Gastrocnemius medialis (tissue), 4 donors: ENCODE measurements around the gene ENOSF1. TPM values are rescaled to one million over a fixed set of nuclear protein-coding genes. Genes with fewer than 3 reads are reported as not detected.

ENCODE experiments used
- ATAC-seq, 2 donors: fragments of 150-250 bp; one replicate each; pipeline ENCODE4 v1.9.1; 2016
- DNase-seq, 2 donors: peaks; one replicate each; pipeline ENCODE4 v3.0.0-alpha.2; 2019
- H3K27ac ChIP-seq, 4 donors: fragments of 200-600 bp; sonication (generic); 1 replicate in 1 of 4; 2 replicates in 3 of 4; pipeline ENCODE4 v1.5.1; 2016 to 2018; ENCODE audit warnings: mild to moderate bottlenecking in 2 of 4, moderate library complexity in 1 of 4
- H3K27me3 ChIP-seq, 3 donors: fragments of 200-600 bp; sonication (generic) in 2 of 3; 1 replicate in 1 of 3; 2 replicates in 2 of 3; pipeline versions ENCODE4 v1.5.1 to v1.6.0; 2016 to 2019; ENCODE audit warnings: mild to moderate bottlenecking in 1 of 3, moderate library complexity in 1 of 3
- H3K36me3 ChIP-seq, 2 donors: fragments of 200-600 bp; sonication (generic) in 1 of 2; one replicate each; pipeline ENCODE4 v1.5.1; 2017 to 2018
- H3K4me1 ChIP-seq, 2 donors: fragments of 200-600 bp; sonication (generic) in 1 of 2; one replicate each; pipeline ENCODE4 v1.5.1; 2016 to 2017; ENCODE audit warnings: mild to moderate bottlenecking in 2 of 2
- H3K4me3 ChIP-seq, 4 donors: fragments of 200-600 bp; sonication (generic) in 3 of 4; 1 replicate in 1 of 4; 2 replicates in 3 of 4; pipeline ENCODE4 v1.5.1; 2016 to 2019; ENCODE audit warnings: mild to moderate bottlenecking in 2 of 4
- H3K9me3 ChIP-seq, 3 donors: fragments of 200-600 bp; sonication (generic) in 2 of 3; 1 replicate in 1 of 3; 2 replicates in 2 of 3; pipeline ENCODE4 v1.5.1; 2016 to 2019
- POLR2A ChIP-seq, 2 donors: fragments of 450-650 bp; IDR thresholded peaks; one replicate each; pipeline ENCODE4 v1.6.1; 2017; ENCODE audit warnings: antibody characterized with exemption in 2 of 2, mild to moderate bottlenecking in 2 of 2, moderate library complexity in 2 of 2
- in situ Hi-C, 4 donors: fragments of 200-750 bp; cut with MboI; loops; one replicate each; pipeline versions ENCODE4 v1.15.0 to v1.8.0; 2017; ENCODE audit warnings: low sequenced_read_pairs in 4 of 4
- intact Hi-C: fragments of 100-400 bp; cut with DNase I; formaldehyde crosslinking; loops from one replicate; pipeline ENCODE4 v1.15.1; 2023; ENCODE audit warnings: low total_unique reads
- total RNA-seq, 4 donors: library from RNA; depleted of rRNA; stranded (reverse); fragments of >200 nt; gene quantifications; one replicate each; pipeline versions ENCODE4 v1.1.0 to v1.2.3, GENCODE V29; 2016
- TF ChIP-seq, protein P1 (sequence below), 5 experiments: fragments of 450-650 bp in 3 of 5; fragments of 200-600 bp in 2 of 5; sonication (generic) in 2 of 5; IDR thresholded peaks in 4 of 5; conservative IDR thresholded peaks in 1 of 5; 1 replicate in 4 of 5; 2 replicates in 1 of 5; pipeline ENCODE4 v1.5.1; 2016 to 2019; ENCODE audit warnings: antibody characterized with exemption in 5 of 5, mild to moderate bottlenecking in 3 of 5, moderate library complexity in 3 of 5

The ENOSF1 gene
- total RNA-seq, 4 donors from 2014 or later: 6.0 to 16.1 (median 10.3) TPM

DNA sequence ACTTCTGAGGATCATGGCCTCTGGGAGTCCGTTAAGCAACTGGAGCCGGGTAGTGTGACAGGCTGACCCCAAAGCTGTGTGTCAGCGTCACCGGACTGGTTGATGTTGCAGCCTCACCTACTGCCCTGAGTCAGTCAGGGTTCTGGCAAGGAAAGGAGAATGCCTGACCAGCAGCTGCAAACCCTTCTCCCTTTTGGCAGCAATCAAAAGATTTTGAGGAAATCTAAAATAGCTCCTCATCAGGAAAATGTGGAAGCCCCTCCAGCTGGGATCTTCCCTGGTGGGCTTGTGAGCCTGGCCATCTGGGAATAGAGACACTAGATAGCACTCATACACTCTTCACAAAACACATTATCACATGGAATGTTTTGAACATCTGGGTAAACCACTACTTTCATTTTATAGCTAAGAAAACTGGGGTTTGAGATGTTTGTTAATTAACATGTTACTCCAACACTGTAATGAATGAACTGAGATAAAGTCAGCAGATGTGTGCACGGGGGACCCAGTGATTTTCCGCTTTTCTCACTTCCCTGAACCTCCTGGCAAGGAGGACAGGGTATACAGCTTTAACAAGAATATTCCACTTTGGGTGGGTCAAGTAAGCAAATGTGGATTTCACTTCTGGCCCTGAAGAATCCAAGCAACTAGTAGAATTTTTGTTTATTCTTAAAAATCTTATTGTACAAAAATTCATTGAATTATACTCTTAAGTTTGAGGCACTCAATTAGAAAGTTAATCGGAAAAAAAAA is 91.0 kb downstream of the ENOSF1 start:
- intact Hi-C loops (no loop called here), in situ Hi-C loops (loop anchor here in 3 of 4 donors (5.0 to 25.0 kb wide), 3 partner anchors 109 to 216 kb away; partner anchors contain the start of gene COLEC12 (in 2 of the 3))
- H3K4me1 ChIP-seq: no peaks in the 10 kb centered on the region
- TF ChIP-seq, protein P1, sequence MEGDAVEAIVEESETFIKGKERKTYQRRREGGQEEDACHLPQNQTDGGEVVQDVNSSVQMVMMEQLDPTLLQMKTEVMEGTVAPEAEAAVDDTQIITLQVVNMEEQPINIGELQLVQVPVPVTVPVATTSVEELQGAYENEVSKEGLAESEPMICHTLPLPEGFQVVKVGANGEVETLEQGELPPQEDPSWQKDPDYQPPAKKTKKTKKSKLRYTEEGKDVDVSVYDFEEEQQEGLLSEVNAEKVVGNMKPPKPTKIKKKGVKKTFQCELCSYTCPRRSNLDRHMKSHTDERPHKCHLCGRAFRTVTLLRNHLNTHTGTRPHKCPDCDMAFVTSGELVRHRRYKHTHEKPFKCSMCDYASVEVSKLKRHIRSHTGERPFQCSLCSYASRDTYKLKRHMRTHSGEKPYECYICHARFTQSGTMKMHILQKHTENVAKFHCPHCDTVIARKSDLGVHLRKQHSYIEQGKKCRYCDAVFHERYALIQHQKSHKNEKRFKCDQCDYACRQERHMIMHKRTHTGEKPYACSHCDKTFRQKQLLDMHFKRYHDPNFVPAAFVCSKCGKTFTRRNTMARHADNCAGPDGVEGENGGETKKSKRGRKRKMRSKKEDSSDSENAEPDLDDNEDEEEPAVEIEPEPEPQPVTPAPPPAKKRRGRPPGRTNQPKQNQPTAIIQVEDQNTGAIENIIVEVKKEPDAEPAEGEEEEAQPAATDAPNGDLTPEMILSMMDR (IDR thresholded peaks at IDR 0.05 in 4 of 5, conservative IDR thresholded peaks at IDR 0.05 in 1 of 5): no peak
- no peak for TF ChIP-seq POLR2A (IDR thresholded peaks at IDR 0.05)
- H3K27me3 ChIP-seq: no peaks in the 10 kb centered on the region
- no peak overlapping the region for H3K4me3 ChIP-seq
- ATAC-seq (no peak), DNase-seq (no peak)
- no peak overlapping the region for H3K27ac ChIP-seq
- no peaks in the 10 kb centered on the region for H3K36me3 ChIP-seq
- no peaks in the 10 kb centered on the region for H3K9me3 ChIP-seq

Other genes with a start within 250 kb of the ENOSF1 start
- 1 to 10 TPM in 3 of 4 donors, under 1 TPM in 1; 0.97 to 6.1 (median 5.1) TPM for gene COLEC12, start 211.9 kb downstream of the ENOSF1 start, total RNA-seq
- gene CETN1, start 132.2 kb downstream of the ENOSF1 start, total RNA-seq: not detected
- gene CLUL1, start 115.6 kb downstream of the ENOSF1 start, total RNA-seq: 1 to 10 TPM in 1 of 4 donors, not detected in 3; 2.9 TPM
- 1 to 10 TPM in 1 of 4 donors, under 1 TPM in 1, not detected in 2; 0.20 to 1.7 TPM for gene TYMS, start 55.0 kb downstream of the ENOSF1 start, total RNA-seq
- 10 to 100 TPM; 19.2 to 39.5 (median 29.6) TPM for gene YES1, start 99.6 kb upstream of the ENOSF1 start, total RNA-seq
- gene ADCYAP1, start 192.2 kb upstream of the ENOSF1 start, total RNA-seq: not detected